Measurements from ENCODE around the gene CDH12. TPM values are rescaled to one million over a fixed set of nuclear protein-coding genes. Genes with fewer than 3 reads are reported as not detected.
"Not testable (repeated sequence)": the region's sequence is repeated elsewhere in the genome, so short reads cannot be mapped to it uniquely, and the experiment has no call there.

CDH12 gene
- total RNA-seq, 4 donors from 2014 or later: 0.12 TPM; not detected in 3

DNA sequence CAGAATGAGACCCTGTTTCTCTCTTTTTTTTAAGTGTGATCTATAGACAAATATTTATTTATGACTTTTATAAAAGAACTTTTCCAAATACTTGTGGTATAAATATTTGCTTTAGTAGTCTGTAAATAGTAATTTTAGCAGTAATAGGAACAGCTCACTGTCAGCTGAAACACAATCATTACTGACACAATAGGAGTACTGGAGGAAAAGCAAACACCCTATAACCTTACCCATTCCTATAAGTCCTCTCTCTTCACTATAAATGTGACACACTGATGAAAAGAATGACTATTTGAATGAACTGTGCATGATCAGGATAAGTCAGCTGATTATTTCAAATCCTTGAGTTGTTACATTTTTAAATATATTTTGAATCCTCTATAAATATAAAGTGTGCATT is 72.4 kb downstream of the CDH12 start:
- H3K27ac ChIP-seq: no peak overlapping the region
- no peak for ATAC-seq
- no peaks in the 10 kb centered on the region for H3K9me3 ChIP-seq
- no peaks in the 10 kb centered on the region for H3K36me3 ChIP-seq
- no peaks in the 10 kb centered on the region for H3K4me1 ChIP-seq
- TF ChIP-seq EP300 (IDR thresholded peaks at IDR 0.05): no peak
- no peak for TF ChIP-seq POLR2AphosphoS5 (IDR thresholded peaks at IDR 0.05)
- no peak for TF ChIP-seq POLR2A (IDR thresholded peaks at IDR 0.05)
- TF ChIP-seq, protein P1, sequence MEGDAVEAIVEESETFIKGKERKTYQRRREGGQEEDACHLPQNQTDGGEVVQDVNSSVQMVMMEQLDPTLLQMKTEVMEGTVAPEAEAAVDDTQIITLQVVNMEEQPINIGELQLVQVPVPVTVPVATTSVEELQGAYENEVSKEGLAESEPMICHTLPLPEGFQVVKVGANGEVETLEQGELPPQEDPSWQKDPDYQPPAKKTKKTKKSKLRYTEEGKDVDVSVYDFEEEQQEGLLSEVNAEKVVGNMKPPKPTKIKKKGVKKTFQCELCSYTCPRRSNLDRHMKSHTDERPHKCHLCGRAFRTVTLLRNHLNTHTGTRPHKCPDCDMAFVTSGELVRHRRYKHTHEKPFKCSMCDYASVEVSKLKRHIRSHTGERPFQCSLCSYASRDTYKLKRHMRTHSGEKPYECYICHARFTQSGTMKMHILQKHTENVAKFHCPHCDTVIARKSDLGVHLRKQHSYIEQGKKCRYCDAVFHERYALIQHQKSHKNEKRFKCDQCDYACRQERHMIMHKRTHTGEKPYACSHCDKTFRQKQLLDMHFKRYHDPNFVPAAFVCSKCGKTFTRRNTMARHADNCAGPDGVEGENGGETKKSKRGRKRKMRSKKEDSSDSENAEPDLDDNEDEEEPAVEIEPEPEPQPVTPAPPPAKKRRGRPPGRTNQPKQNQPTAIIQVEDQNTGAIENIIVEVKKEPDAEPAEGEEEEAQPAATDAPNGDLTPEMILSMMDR (IDR thresholded peaks at IDR 0.05): no peak
- H3K4me3 ChIP-seq: no peak overlapping the region
- H3K27me3 ChIP-seq: no peaks in the 10 kb centered on the region

DNA sequence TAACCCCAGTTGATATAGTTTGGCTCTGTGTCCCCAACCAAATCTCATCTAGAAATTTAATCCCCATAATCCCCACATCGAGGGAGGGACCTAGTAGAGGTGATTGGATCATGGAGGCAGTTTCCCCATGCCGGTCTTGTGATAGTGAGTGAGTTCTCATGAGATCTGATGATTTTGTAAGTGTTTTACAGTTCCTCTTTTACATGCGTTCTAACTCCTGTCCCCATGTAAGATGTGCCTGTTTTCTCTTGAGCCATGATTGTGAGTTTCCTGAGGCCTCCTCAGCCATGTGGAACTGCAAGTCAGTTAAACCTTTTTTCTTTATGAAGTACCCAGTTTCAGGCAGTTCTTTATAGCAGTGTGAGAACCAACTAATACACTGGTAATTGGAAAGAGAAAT is 73.6 kb downstream of the CDH12 start:
- TF ChIP-seq POLR2AphosphoS5 (IDR thresholded peaks at IDR 0.05) (no peak), POLR2A (IDR thresholded peaks at IDR 0.05) (no peak), EP300 (IDR thresholded peaks at IDR 0.05) (no peak)
- TF ChIP-seq, protein P1 (IDR thresholded peaks at IDR 0.05): no peak

GRCh38 chr5:22776285-22776684 is 76.9 kb downstream of the CDH12 start:
- no peak for ATAC-seq
- no peaks in the 10 kb centered on the region for H3K27me3 ChIP-seq
- H3K9me3 ChIP-seq: no peaks in the 10 kb centered on the region
- 70 to 80% methylated on average over 2 to 6 of the region's 6 CpGs for WGBS, 2 donors (ENCODE audit: low coverage in 1 of 2)
- TF ChIP-seq POLR2A (IDR thresholded peaks at IDR 0.05) (no peak), POLR2AphosphoS5 (IDR thresholded peaks at IDR 0.05) (no peak), EP300 (IDR thresholded peaks at IDR 0.05) (no peak)
- TF ChIP-seq, protein P1 (IDR thresholded peaks at IDR 0.05): no peak
- H3K36me3 ChIP-seq: no peaks in the 10 kb centered on the region
- no peak overlapping the region for H3K27ac ChIP-seq
- H3K4me1 ChIP-seq: no peaks in the 10 kb centered on the region
- H3K4me3 ChIP-seq: no peak overlapping the region

More for the DNA sequence above, 73.6 kb downstream of the CDH12 start:
- WGBS, 2 donors (ENCODE audit: low coverage in 1 of 2): 69 to 93% methylated on average over 2 to 3 of the region's 3 CpGs
- no peaks in the 10 kb centered on the region for H3K4me1 ChIP-seq
- no peak overlapping the region for H3K27ac ChIP-seq
- H3K27me3 ChIP-seq: no peaks in the 10 kb centered on the region
- H3K36me3 ChIP-seq: no peaks in the 10 kb centered on the region
- no peak overlapping the region for H3K4me3 ChIP-seq
- ATAC-seq: no peak
- no peaks in the 10 kb centered on the region for H3K9me3 ChIP-seq

GRCh38 chr5:22774214-22774613 is 78.9 kb downstream of the CDH12 start:
- H3K9me3 ChIP-seq, H3K27ac ChIP-seq, ATAC-seq, H3K36me3 ChIP-seq, H3K4me1 ChIP-seq, H3K4me3 ChIP-seq, H3K27me3 ChIP-seq: not testable (repeated sequence)
- 100% methylated on average over 1 of the region's 1 CpG; no CpG with 5 or more reads in 1 of the 2 donors for WGBS, 2 donors (ENCODE audit: low coverage in 1 of 2)

GRCh38 chr5:22764736-22765135 is 88.4 kb downstream of the CDH12 start:
- ATAC-seq: no peak
- Histone ChIP-seq H3K4me1 (no peaks in the 10 kb centered on the region), H3K27me3 (peaks cover 4% of the 10 kb centered on the region), H3K4me3 (no peak overlapping the region), H3K27ac (no peak overlapping the region), H3K36me3 (no peaks in the 10 kb centered on the region), H3K9me3 (no peaks in the 10 kb centered on the region)
- WGBS, 2 donors (ENCODE audit: low coverage in 1 of 2): 75 to 89% methylated on average over 5 of the region's 5 CpGs
- TF ChIP-seq, protein P1 (IDR thresholded peaks at IDR 0.05): no peak
- TF ChIP-seq POLR2AphosphoS5 (IDR thresholded peaks at IDR 0.05) (no peak), EP300 (IDR thresholded peaks at IDR 0.05) (no peak), POLR2A (IDR thresholded peaks at IDR 0.05) (no peak)

Data from gastroesophageal sphincter (tissue), 4 donors.